Ascending aorta (tissue), 2 donors: Measurements from ENCODE around the gene FAM3A. TPM values are rescaled to one million over a fixed set of nuclear protein-coding genes. Genes with fewer than 3 reads are reported as not detected.

Experiments
- DNase-seq, 2 donors: peaks; one replicate each; pipeline ENCODE4 v3.0.0-alpha.2; 2019; ENCODE audit warnings: low spot score in 2 of 2
- H3K27ac ChIP-seq, 2 donors: fragments of 200-600 bp; sonication (generic); one replicate each; pipeline ENCODE4 v1.5.1; 2016 to 2017; ENCODE audit warnings: mild to moderate bottlenecking in 1 of 2
- H3K27me3 ChIP-seq: fragments of 200-600 bp; sonication (generic); one replicate; pipeline ENCODE4 v1.5.1; 2017
- H3K36me3 ChIP-seq, 2 donors: fragments of 200-600 bp; sonication (generic); one replicate each; pipeline ENCODE4 v1.5.1; 2016
- H3K4me1 ChIP-seq, 2 donors: fragments of 200-600 bp; sonication (generic); one replicate each; pipeline ENCODE4 v1.5.1; 2016 to 2017; ENCODE audit warnings: mild to moderate bottlenecking in 1 of 2
- H3K4me3 ChIP-seq, 2 donors: fragments of 200-600 bp; sonication (generic); one replicate each; pipeline ENCODE4 v1.5.1; 2016 to 2017; ENCODE audit warnings: mild to moderate bottlenecking in 1 of 2
- H3K9me3 ChIP-seq, 2 donors: fragments of 200-600 bp; sonication (generic); one replicate each; pipeline ENCODE4 v1.5.1; 2016
- CTCF ChIP-seq, 3 experiments: fragments of 200-600 bp in 2 of 3; fragments of 450-650 bp in 1 of 3; sonication (generic) in 2 of 3; IDR thresholded peaks; one replicate each; pipeline ENCODE4 v1.5.1; 2016 to 2019; ENCODE audit warnings: antibody characterized with exemption in 3 of 3, mild to moderate bottlenecking in 1 of 3, moderate library complexity in 1 of 3
- intact Hi-C: fragments of 100-400 bp; cut with DNase I; formaldehyde crosslinking; loops from one replicate; pipeline ENCODE4 v1.15.1; 2023
- total RNA-seq: library from RNA; depleted of rRNA; stranded (reverse); fragments of >200 nt; gene quantifications from one replicate; pipeline ENCODE4 v1.1.0, GENCODE V29; 2016

Gene FAM3A
- total RNA-seq, 1 donor from 2014 or later = 69.9 TPM

GRCh38 chrX:154508384-154508745 is 7.7 kb downstream of the FAM3A start:
- intact Hi-C loops = no loop called here
- Histone ChIP-seq H3K4me3 (no peak overlapping the region), H3K4me1 (no peaks in the 10 kb centered on the region), H3K27me3 (no peaks in the 10 kb centered on the region), H3K27ac (no peak overlapping the region), H3K9me3 (no peaks in the 10 kb centered on the region), H3K36me3 (peaks cover 0 to 34% of the 10 kb centered on the region in 2 donors)
- TF ChIP-seq CTCF (IDR thresholded peaks at IDR 0.05) = no peak
- DNase-seq = no peak

- DNase-seq = no peak
- TF ChIP-seq CTCF (IDR thresholded peaks at IDR 0.05) = no peak
- no peaks in the 10 kb centered on the region for H3K4me1 ChIP-seq
- no peak overlapping the region for H3K27ac ChIP-seq
- H3K27me3 ChIP-seq = no peaks in the 10 kb centered on the region
- intact Hi-C loops = no loop called here
- H3K9me3 ChIP-seq = no peaks in the 10 kb centered on the region
- H3K36me3 ChIP-seq = peaks cover 0 to 34% of the 10 kb centered on the region in 2 donors
- H3K4me3 ChIP-seq = no peak overlapping the region
Observed at GRCh38 chrX:154507673-154508383, 8.2 kb downstream of the FAM3A start.

- intact Hi-C loops = no loop called here
- TF ChIP-seq CTCF (IDR thresholded peaks at IDR 0.05) = no peak
- H3K36me3 ChIP-seq = peaks cover 0 to 34% of the 10 kb centered on the region in 2 donors
Observed at GRCh38 chrX:154506483-154507332, 9.3 kb downstream of the FAM3A start.

GRCh38 chrX:154505734-154506133 is 10.3 kb downstream of the FAM3A start:
- no peak for DNase-seq
- peaks cover 0 to 34% of the 10 kb centered on the region in 2 donors for H3K36me3 ChIP-seq
- intact Hi-C loops = no loop called here

More at GRCh38 chrX:154506483-154507332, 9.3 kb downstream of the FAM3A start:
- H3K4me1 ChIP-seq = no peaks in the 10 kb centered on the region
- no peak overlapping the region for H3K27ac ChIP-seq
- no peak for DNase-seq
- H3K27me3 ChIP-seq = no peaks in the 10 kb centered on the region
- no peaks in the 10 kb centered on the region for H3K9me3 ChIP-seq
- no peak overlapping the region for H3K4me3 ChIP-seq

GRCh38 chrX:154502989-154503388 is 13.0 kb downstream of the FAM3A start:
- Histone ChIP-seq H3K36me3 (peaks cover 0 to 24% of the 10 kb centered on the region in 2 donors), H3K4me3 (no peak overlapping the region), H3K27me3 (no peaks in the 10 kb centered on the region), H3K9me3 (no peaks in the 10 kb centered on the region), H3K27ac (no peak overlapping the region), H3K4me1 (no peaks in the 10 kb centered on the region)
- no peak for DNase-seq
- intact Hi-C loops = no loop called here
- TF ChIP-seq CTCF (IDR thresholded peaks at IDR 0.05) = no peak

More at GRCh38 chrX:154505734-154506133, 10.3 kb downstream of the FAM3A start:
- no peak overlapping the region for H3K27ac ChIP-seq
- H3K9me3 ChIP-seq = no peaks in the 10 kb centered on the region
- H3K4me3 ChIP-seq = no peak overlapping the region
- no peaks in the 10 kb centered on the region for H3K27me3 ChIP-seq
- H3K4me1 ChIP-seq = no peaks in the 10 kb centered on the region
- TF ChIP-seq CTCF (IDR thresholded peaks at IDR 0.05) = no peak
